ENCODE results near the gene WDR17.

DNA sequence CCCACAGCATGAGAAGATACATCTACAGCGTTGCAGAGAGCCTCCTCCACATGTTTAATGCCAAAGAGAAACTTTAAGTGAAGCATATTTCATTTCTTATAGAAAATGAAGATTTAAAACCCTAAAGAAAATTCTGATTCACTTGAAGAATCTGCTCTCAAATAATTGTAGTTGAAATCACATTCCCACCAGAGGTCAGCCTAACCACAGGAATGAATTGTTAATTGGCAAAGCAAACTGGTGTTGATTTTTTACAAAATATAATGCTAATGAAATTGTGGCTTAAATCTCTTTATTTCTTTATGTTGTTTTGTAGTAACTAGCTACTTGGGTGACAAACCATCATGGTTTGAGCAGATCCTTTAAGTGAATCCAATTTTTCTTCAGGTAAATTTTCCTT is 31.1 kb upstream of the WDR17 start:
- TF ChIP-seq CTCF (conservative IDR thresholded peaks at IDR 0.05; ENCODE audit: low read depth, low read length) (peak; percentile 58), EZH2 (IDR thresholded peaks at IDR 0.05; ENCODE audit: low read length, unreplicated experiment) (no peak)
